Muscle of leg (tissue), 9 donors: ENCODE data around the gene CXCL14. TPM values are rescaled to one million over a fixed set of nuclear protein-coding genes. Genes with fewer than 3 reads are reported as not detected.

ENCODE experiments used
- polyA plus RNA-seq, 8 donors: library from polyadenylated mRNA; unstranded; fragments of 120-200 nt; gene quantifications; one replicate each; pipeline versions ENCODE4 v1.2.1 to v1.2.3, GENCODE V29; 2013; ENCODE audit warnings: inconsistent platforms in 1 of 8, low replicate concordance in 1 of 8; ENCODE audit not compliant: insufficient read length in 8 of 8, insufficient read depth in 1 of 8
- total RNA-seq: library from RNA; stranded (reverse); fragments of 120-200 nt; gene quantifications from one replicate; pipeline ENCODE4 v1.2.4, GENCODE V29; 2013

Gene CXCL14
- total and polyA plus RNA-seq, 9 donors = 21.3 to 155 (median 31.1) TPM

Other genes with a start within 250 kb of the CXCL14 start
- gene MACROH2A1, start 179.8 kb downstream of the CXCL14 start, total RNA-seq = 103 TPM
- gene MACROH2A1, start 179.8 kb downstream of the CXCL14 start, polyA plus RNA-seq = 100 to 1,000 TPM; 103 to 117 (median 112) TPM
- gene DCANP1, start 131.6 kb downstream of the CXCL14 start, total RNA-seq = 0.09 TPM
- gene DCANP1, start 131.6 kb downstream of the CXCL14 start, polyA plus RNA-seq = under 1 TPM in 3 of 8 donors, not detected in 5; 0.06 to 0.21 (median 0.11) TPM
- 0.13 TPM for gene TIFAB, start 126.6 kb downstream of the CXCL14 start, total RNA-seq
- gene TIFAB, start 126.6 kb downstream of the CXCL14 start, polyA plus RNA-seq = under 1 TPM; 0.05 to 0.33 (median 0.20) TPM
- gene NEUROG1, start 43.0 kb downstream of the CXCL14 start, total RNA-seq = not detected
- gene NEUROG1, start 43.0 kb downstream of the CXCL14 start, polyA plus RNA-seq = under 1 TPM in 1 of 8 donors, not detected in 7; 0.10 TPM